HepG2 (cell line): ENCODE data around the gene NUDT9. TPM values are rescaled to one million over a fixed set of nuclear protein-coding genes. Genes with fewer than 3 reads are reported as not detected.

ENCODE experiments used
- BRD4 ChIP-seq: sonication (generic); formaldehyde crosslinking; IDR thresholded peaks from 2 replicates; pipeline ENCODE4 v1.4.0; 2020; ENCODE audit warnings: missing genetic modification reagents
- CC2D1A ChIP-seq: sonication (generic); formaldehyde crosslinking; IDR thresholded peaks from 2 replicates; pipeline ENCODE4 v1.8.1; 2023; ENCODE audit warnings: mild to moderate bottlenecking, missing genetic modification reagents
- CREB3 ChIP-seq: sonication (generic); formaldehyde crosslinking; IDR thresholded peaks from 2 replicates; pipeline ENCODE4 v1.5.0; 2020; ENCODE audit warnings: missing genetic modification reagents
- EED ChIP-seq: sonication (generic); formaldehyde crosslinking; IDR thresholded peaks from 2 replicates; pipeline ENCODE4 v1.5.0; 2020; ENCODE audit warnings: mild to moderate bottlenecking, missing genetic modification reagents
- ESRRA ChIP-seq: sonication (generic); formaldehyde crosslinking; IDR thresholded peaks from 2 replicates; pipeline ENCODE4 v1.5.1; 2020; ENCODE audit warnings: mild to moderate bottlenecking, low read depth, missing genetic modification reagents
- HBP1 ChIP-seq: IDR thresholded peaks from 2 replicates; pipeline ENCODE4 v1.6.1; 2016; ENCODE audit warnings: low read depth, control low read depth
- HOXA3 ChIP-seq: sonication (generic); formaldehyde crosslinking; IDR thresholded peaks from 2 replicates; pipeline ENCODE4 v1.5.0; 2020; ENCODE audit warnings: missing genetic modification reagents
- MBNL3 ChIP-seq: fragments of 250-450 bp; sonication (Bioruptor Pico); conservative IDR thresholded peaks from 2 replicates; pipeline ENCODE4 v1.8.0; 2022; ENCODE audit warnings: mild to moderate bottlenecking, inconsistent platforms
- MIXL1 ChIP-seq: IDR thresholded peaks from 2 replicates; pipeline ENCODE4 v1.6.1; 2016
- MYNN ChIP-seq: sonication (generic); formaldehyde crosslinking; IDR thresholded peaks from 2 replicates; pipeline ENCODE4 v1.4.0; 2020; ENCODE audit warnings: mild to moderate bottlenecking, low read depth, missing genetic modification reagents
- NCOR1 ChIP-seq: fragments of 200-600 bp; sonication (generic); IDR thresholded peaks from 2 replicates; pipeline ENCODE4 v1.7.0; 2017; ENCODE audit warnings: antibody characterized with exemption, low read length, borderline replicate concordance
- NKX3-1 ChIP-seq: sonication (generic); formaldehyde crosslinking; IDR thresholded peaks from 2 replicates; pipeline ENCODE4 v1.5.0; 2020; ENCODE audit warnings: missing genetic modification reagents
- RBM22 ChIP-seq: fragments of 200-400 bp; formaldehyde crosslinking; optimal IDR thresholded peaks from 2 replicates; pipeline ENCODE3; 2017; ENCODE audit warnings: mild to moderate bottlenecking, low read length, moderate library complexity
- REL ChIP-seq: sonication (generic); formaldehyde crosslinking; conservative IDR thresholded peaks from 2 replicates; pipeline ENCODE4 v1.8.0; 2022; ENCODE audit warnings: mild to moderate bottlenecking, missing genetic modification reagents, moderate library complexity
- RXRB ChIP-seq: IDR thresholded peaks from 2 replicates; pipeline ENCODE4 v1.6.1; 2016; ENCODE audit warnings: borderline replicate concordance, missing genetic modification reagents, missing compliant biosample characterization
- SIN3B ChIP-seq: fragments of 150-350 bp; IDR thresholded peaks from 2 replicates; pipeline ENCODE4 v1.6.1; 2014; ENCODE audit warnings: low read length
- SKI ChIP-seq: fragments of 450-650 bp; IDR thresholded peaks from one replicate; pipeline ENCODE4 v1.6.1; 2018; ENCODE audit warnings: mild to moderate bottlenecking; ENCODE audit not compliant: partially characterized antibody
- TBX2 ChIP-seq: sonication (generic); formaldehyde crosslinking; IDR thresholded peaks from 2 replicates; pipeline ENCODE4 v1.5.0; 2020; ENCODE audit warnings: missing genetic modification reagents, mild to moderate bottlenecking, borderline replicate concordance
- ZNF615 ChIP-seq: sonication (generic); formaldehyde crosslinking; IDR thresholded peaks from 2 replicates; pipeline ENCODE4 v1.5.0; 2020; ENCODE audit warnings: mild to moderate bottlenecking, missing genetic modification reagents, borderline replicate concordance
- ZNF619 ChIP-seq: sonication (generic); formaldehyde crosslinking; IDR thresholded peaks from 2 replicates; pipeline ENCODE4 v1.4.0; 2020; ENCODE audit warnings: mild to moderate bottlenecking, missing genetic modification reagents
- ZNF703 ChIP-seq: sonication (generic); formaldehyde crosslinking; IDR thresholded peaks from 2 replicates; pipeline ENCODE4 v1.5.1; 2020; ENCODE audit warnings: missing genetic modification reagents, mild to moderate bottlenecking, moderate library complexity, borderline replicate concordance
- polyA plus RNA-seq, 8 experiments: library from polyadenylated mRNA; depleted of rRNA in 3 of 8; stranded (reverse) in 7 of 8; unstranded in 1 of 8; fragments of >200 nt; fragmentation: Illumina TruSeq in 4 of 8; extraction: Trizol in 4 of 8; gene quantifications; 2 replicates each; pipeline versions ENCODE4 v1.2.1 to v1.2.3, GENCODE V29; 2011 to 2016; ENCODE audit warnings: low read depth in 4 of 8, missing spikeins in 1 of 8, mixed read lengths in 1 of 8; ENCODE audit not compliant: insufficient read depth in 1 of 8
- total RNA-seq, 5 experiments: library from RNA; depleted of rRNA; stranded (reverse); fragments of >200 nt; fragmentation: Illumina TruSeq; extraction: Trizol; gene quantifications; 2 replicates each; pipeline ENCODE4 v1.2.3, GENCODE V29; 2016; ENCODE audit warnings: low read depth in 1 of 5
- TF ChIP-seq, protein P1 (sequence below): IDR thresholded peaks from 2 replicates; pipeline ENCODE4 v1.6.1; 2012; ENCODE audit warnings: low read depth, low read length, improper control_type of control experiment
- TF ChIP-seq, protein P2 (sequence below): IDR thresholded peaks from 2 replicates; pipeline ENCODE4 v1.6.1; 2016; ENCODE audit warnings: low read depth, borderline replicate concordance
- TF ChIP-seq, protein P3 (sequence below): IDR thresholded peaks from 2 replicates; pipeline ENCODE4 v1.6.1; 2016

The NUDT9 gene
- total and polyA plus RNA-seq, 2 of the 13 experiments (the other 11 are each of a cell fraction or from before 2014, with no cell fraction given): 10.4 to 12.3 TPM

DNA sequence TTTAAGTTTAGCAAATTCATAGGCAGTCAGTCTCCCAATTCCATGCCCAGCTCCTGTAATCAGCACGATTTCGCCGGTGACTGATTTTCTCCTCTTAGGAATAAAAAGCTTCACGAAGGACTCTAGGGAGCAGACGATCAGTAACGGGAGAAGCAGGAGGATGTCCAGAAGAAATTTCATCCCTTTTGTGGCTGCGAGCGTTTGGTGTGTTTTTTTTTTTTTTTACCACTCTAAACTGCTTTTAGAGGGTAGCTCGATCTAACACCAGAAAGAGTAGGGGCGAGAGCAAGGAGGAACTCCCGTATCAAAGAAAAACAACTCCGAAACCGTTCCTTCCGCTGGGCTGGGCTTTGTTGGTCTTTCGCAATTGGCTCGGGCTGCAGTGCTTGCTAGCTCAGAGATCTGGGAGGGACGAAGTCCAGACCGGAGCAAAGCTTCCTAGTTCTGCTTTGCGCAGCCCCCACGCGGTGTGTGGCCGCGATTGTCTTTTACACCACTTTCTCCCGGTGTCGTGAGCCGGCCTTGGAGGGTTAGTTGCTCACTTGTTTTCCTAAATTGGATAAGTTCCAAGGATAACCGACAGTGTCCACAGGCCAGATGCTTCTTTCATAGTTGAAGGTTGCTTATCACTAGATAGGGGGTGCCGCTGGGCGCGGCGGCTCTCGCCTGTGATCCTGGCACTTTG, 31.3 kb upstream of the NUDT9 start, which contains the start of gene HSD17B11 (continued):
- TF ChIP-seq HBP1 (CRISPR knock-in tag) (peak; percentile 84; the same call in 1 of the 2 replicates), CREB3 (no peak), BRD4 (CRISPR knock-in tag) (peak; percentile 54), REL (CRISPR knock-in tag) (no peak), NCOR1 (peak; percentile 84; the same call in 1 of the 2 replicates), MIXL1 (CRISPR knock-in tag) (no peak; the same call in 1 of the 2 replicates), RBM22 (no peak), SKI (peak; percentile 57), EED (CRISPR knock-in tag) (0 out of 2 replicates have a peak, but pooled peaks have one; percentile 61), MBNL3 (CRISPR knock-in tag) (no peak), ZNF615 (CRISPR knock-in tag) (no peak), CC2D1A (CRISPR knock-in tag) (no peak), ZNF703 (CRISPR knock-in tag) (no peak), SIN3B (no peak), MYNN (no peak), TBX2 (CRISPR knock-in tag) (peak; percentile 93), HOXA3 (peak; percentile 90), NKX3-1 (no peak), ESRRA (CRISPR knock-in tag) (no peak; the same call in 1 of the 2 replicates), RXRB (CRISPR knock-in tag) (peak; percentile 78), ZNF619 (CRISPR knock-in tag) (no peak)
- TF ChIP-seq, protein P1, sequence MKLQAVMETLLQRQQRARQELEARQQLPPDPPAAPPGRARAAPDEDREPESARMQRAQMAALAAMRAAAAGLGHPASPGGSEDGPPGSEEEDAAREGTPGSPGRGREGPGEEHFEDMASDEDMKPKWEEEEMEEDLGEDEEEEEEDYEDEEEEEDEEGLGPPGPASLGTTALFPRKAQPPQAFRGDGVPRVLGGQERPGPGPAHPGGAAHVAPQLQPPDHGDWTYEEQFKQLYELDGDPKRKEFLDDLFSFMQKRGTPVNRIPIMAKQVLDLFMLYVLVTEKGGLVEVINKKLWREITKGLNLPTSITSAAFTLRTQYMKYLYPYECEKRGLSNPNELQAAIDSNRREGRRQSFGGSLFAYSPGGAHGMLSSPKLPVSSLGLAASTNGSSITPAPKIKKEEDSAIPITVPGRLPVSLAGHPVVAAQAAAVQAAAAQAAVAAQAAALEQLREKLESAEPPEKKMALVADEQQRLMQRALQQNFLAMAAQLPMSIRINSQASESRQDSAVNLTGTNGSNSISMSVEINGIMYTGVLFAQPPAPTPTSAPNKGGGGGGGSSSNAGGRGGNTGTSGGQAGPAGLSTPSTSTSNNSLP: peak; percentile 74; the same call in 1 of the 2 replicates
- TF ChIP-seq, protein P2, sequence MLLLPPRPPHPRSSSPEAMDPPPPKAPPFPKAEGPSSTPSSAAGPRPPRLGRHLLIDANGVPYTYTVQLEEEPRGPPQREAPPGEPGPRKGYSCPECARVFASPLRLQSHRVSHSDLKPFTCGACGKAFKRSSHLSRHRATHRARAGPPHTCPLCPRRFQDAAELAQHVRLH (CRISPR knock-in tag): peak; percentile 96; the same call in 1 of the 2 replicates
- TF ChIP-seq, protein P3, sequence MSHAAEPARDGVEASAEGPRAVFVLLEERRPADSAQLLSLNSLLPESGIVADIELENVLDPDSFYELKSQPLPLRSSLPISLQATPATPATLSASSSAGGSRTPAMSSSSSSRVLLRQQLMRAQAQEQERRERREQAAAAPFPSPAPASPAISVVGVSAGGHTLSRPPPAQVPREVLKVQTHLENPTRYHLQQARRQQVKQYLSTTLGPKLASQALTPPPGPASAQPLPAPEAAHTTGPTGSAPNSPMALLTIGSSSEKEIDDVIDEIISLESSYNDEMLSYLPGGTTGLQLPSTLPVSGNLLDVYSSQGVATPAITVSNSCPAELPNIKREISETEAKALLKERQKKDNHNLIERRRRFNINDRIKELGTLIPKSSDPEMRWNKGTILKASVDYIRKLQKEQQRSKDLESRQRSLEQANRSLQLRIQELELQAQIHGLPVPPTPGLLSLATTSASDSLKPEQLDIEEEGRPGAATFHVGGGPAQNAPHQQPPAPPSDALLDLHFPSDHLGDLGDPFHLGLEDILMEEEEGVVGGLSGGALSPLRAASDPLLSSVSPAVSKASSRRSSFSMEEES (CRISPR knock-in tag): peak; percentile 67; the same call in 1 of the 2 replicates
